ENCODE results near the gene IPO11.

IPO11 gene

GRCh38 chr5:62533597-62533996 is 121.0 kb downstream of the IPO11 start:
- H3K4me1 ChIP-seq (ENCODE audit: insufficient read depth, low read length, severe bottlenecking): no peaks in the 10 kb centered on the region
- H3K79me2 ChIP-seq (ENCODE audit: insufficient read depth, low read length): no peaks in the 10 kb centered on the region
- no peaks in the 10 kb centered on the region for H3F3A ChIP-seq (ENCODE audit: insufficient read depth, low read length)
- no peak overlapping the region for H3K4me3 ChIP-seq (ENCODE audit: low read depth, low read length, poor library complexity, severe bottlenecking)
- H3K9ac ChIP-seq (ENCODE audit: low read length): no peak overlapping the region
- H4K20me1 ChIP-seq (ENCODE audit: insufficient read depth, low read length): no peaks in the 10 kb centered on the region; the same call in 1 of the 2 replicates
- no peak overlapping the region for H3K4me2 ChIP-seq (ENCODE audit: low read length)
- H3K9me3 ChIP-seq (ENCODE audit: low read length): no peaks in the 10 kb centered on the region
- no peaks in the 10 kb centered on the region for H3K9me2 ChIP-seq (ENCODE audit: low read depth, low read length)
- no peak overlapping the region for H3K27ac ChIP-seq (ENCODE audit: low read depth, low read length, poor library complexity, severe bottlenecking)
- no peaks in the 10 kb centered on the region for H3K27me3 ChIP-seq (ENCODE audit: insufficient read depth, low read length)
- H2AFZ ChIP-seq (ENCODE audit: low read length): no peak overlapping the region
- H3K36me3 ChIP-seq (ENCODE audit: insufficient read depth, low read length): peaks cover 12% of the 10 kb centered on the region; the same call in 1 of the 2 replicates
- TF ChIP-seq CTCF (IDR thresholded peaks at IDR 0.05; ENCODE audit: low read length) (no peak), EZH2 (IDR thresholded peaks at IDR 0.05; ENCODE audit: borderline replicate concordance, low read length) (no peak)

GRCh38 chr5:62534461-62535236 is 122.1 kb downstream of the IPO11 start:
- no peaks in the 10 kb centered on the region; the same call in 1 of the 2 replicates for H4K20me1 ChIP-seq (ENCODE audit: insufficient read depth, low read length)
- no peak for TF ChIP-seq CTCF (IDR thresholded peaks at IDR 0.05; ENCODE audit: low read length)
- no peak for TF ChIP-seq EZH2 (IDR thresholded peaks at IDR 0.05; ENCODE audit: borderline replicate concordance, low read length)
- H3K27me3 ChIP-seq (ENCODE audit: insufficient read depth, low read length): no peaks in the 10 kb centered on the region
- H3K9ac ChIP-seq (ENCODE audit: low read length): no peak overlapping the region
- no peaks in the 10 kb centered on the region for H3K9me2 ChIP-seq (ENCODE audit: low read depth, low read length)
- H3K27ac ChIP-seq (ENCODE audit: low read depth, low read length, poor library complexity, severe bottlenecking): no peak overlapping the region
- peaks cover 17% of the 10 kb centered on the region; the same call in 1 of the 2 replicates for H3K36me3 ChIP-seq (ENCODE audit: insufficient read depth, low read length)
- H3K4me2 ChIP-seq (ENCODE audit: low read length): no peak overlapping the region
- no peak overlapping the region for H3K4me3 ChIP-seq (ENCODE audit: low read depth, low read length, poor library complexity, severe bottlenecking)
- no peaks in the 10 kb centered on the region for H3K4me1 ChIP-seq (ENCODE audit: insufficient read depth, low read length, severe bottlenecking)
- no peaks in the 10 kb centered on the region for H3F3A ChIP-seq (ENCODE audit: insufficient read depth, low read length)
- H2AFZ ChIP-seq (ENCODE audit: low read length): no peak overlapping the region
- no peaks in the 10 kb centered on the region for H3K9me3 ChIP-seq (ENCODE audit: low read length)
- H3K79me2 ChIP-seq (ENCODE audit: insufficient read depth, low read length): no peaks in the 10 kb centered on the region

- no peak overlapping the region for H3K27ac ChIP-seq (ENCODE audit: low read depth, low read length, poor library complexity, severe bottlenecking)
- no peaks in the 10 kb centered on the region for H3K4me1 ChIP-seq (ENCODE audit: insufficient read depth, low read length, severe bottlenecking)
- H4K20me1 ChIP-seq (ENCODE audit: insufficient read depth, low read length): no peaks in the 10 kb centered on the region; the same call in 1 of the 2 replicates
- no peaks in the 10 kb centered on the region for H3K9me3 ChIP-seq (ENCODE audit: low read length)
- H3K36me3 ChIP-seq (ENCODE audit: insufficient read depth, low read length): peaks cover 18% of the 10 kb centered on the region; the same call in 1 of the 2 replicates
- no peaks in the 10 kb centered on the region for H3K9me2 ChIP-seq (ENCODE audit: low read depth, low read length)
- no peak overlapping the region for H3K4me2 ChIP-seq (ENCODE audit: low read length)
- no peak overlapping the region for H3K9ac ChIP-seq (ENCODE audit: low read length)
- H3K79me2 ChIP-seq (ENCODE audit: insufficient read depth, low read length): no peaks in the 10 kb centered on the region
- no peak overlapping the region for H3K4me3 ChIP-seq (ENCODE audit: low read depth, low read length, poor library complexity, severe bottlenecking)
- no peak overlapping the region for H2AFZ ChIP-seq (ENCODE audit: low read length)
- no peak for TF ChIP-seq EZH2 (IDR thresholded peaks at IDR 0.05; ENCODE audit: borderline replicate concordance, low read length)
- no peak for TF ChIP-seq CTCF (IDR thresholded peaks at IDR 0.05; ENCODE audit: low read length)
- no peaks in the 10 kb centered on the region for H3F3A ChIP-seq (ENCODE audit: insufficient read depth, low read length)
- H3K27me3 ChIP-seq (ENCODE audit: insufficient read depth, low read length): no peaks in the 10 kb centered on the region
Observed at GRCh38 chr5:62536232-62536631, 123.7 kb downstream of the IPO11 start.

Data from OCI-LY1 (cell line).